MM.1S (cell line): ENCODE data around the gene KIRREL3.

Source experiments
- DNase-seq: peaks from one replicate; pipeline ENCODE4 v3.0.0-alpha.2; 2015
- H2AFZ ChIP-seq: fragments of 300-600 bp; sonication (generic); 2 replicates; pipeline ENCODE4 v1.6.0; 2016; ENCODE audit warnings: antibody characterized with exemption, low read length
- H3F3A ChIP-seq: fragments of 300-600 bp; sonication (generic); 2 replicates; pipeline ENCODE4 v1.6.1; 2016; ENCODE audit warnings: mild to moderate bottlenecking, antibody characterized with exemption, low read length, moderate library complexity, mixed read lengths; ENCODE audit not compliant: insufficient read depth
- H3K27ac ChIP-seq: fragments of 300-600 bp; sonication (generic); 2 replicates; pipeline ENCODE4 v1.5.1; 2016; ENCODE audit warnings: mild to moderate bottlenecking, low read length
- H3K27me3 ChIP-seq: fragments of 300-600 bp; sonication (generic); replicated peaks from 2 replicates; pipeline ENCODE4 v1.6.0; 2016; ENCODE audit warnings: low read length; ENCODE audit not compliant: insufficient read depth
- H3K36me3 ChIP-seq: fragments of 300-600 bp; sonication (generic); replicated peaks from 2 replicates; pipeline ENCODE4 v1.6.1; 2016; ENCODE audit warnings: mild to moderate bottlenecking, low read length, mixed read lengths; ENCODE audit not compliant: insufficient read depth
- H3K4me1 ChIP-seq: fragments of 300-600 bp; sonication (generic); 2 replicates; pipeline ENCODE4 v1.6.1; 2016; ENCODE audit warnings: low read length, mixed read lengths
- H3K4me2 ChIP-seq: fragments of 300-600 bp; sonication (generic); 2 replicates; pipeline ENCODE4 v1.6.0; 2016; ENCODE audit warnings: low read depth, low read length
- H3K4me3 ChIP-seq: fragments of 300-600 bp; sonication (generic); 2 replicates; pipeline ENCODE4 v1.5.1; 2016; ENCODE audit warnings: low read length, mixed read lengths
- H3K79me2 ChIP-seq: fragments of 300-600 bp; sonication (generic); 2 replicates; pipeline ENCODE4 v1.6.1; 2016; ENCODE audit warnings: mixed run types, low read length, mixed read lengths
- H3K9ac ChIP-seq: fragments of 300-600 bp; sonication (generic); 2 replicates; pipeline ENCODE4 v1.6.1; 2016; ENCODE audit warnings: low read length, mixed read lengths
- H3K9me2 ChIP-seq: fragments of 300-600 bp; sonication (generic); replicated peaks from 2 replicates; pipeline ENCODE4 v1.6.1; 2016; ENCODE audit warnings: mild to moderate bottlenecking, low read length, mixed read lengths; ENCODE audit not compliant: insufficient read depth
- H3K9me3 ChIP-seq: fragments of 300-600 bp; sonication (generic); replicated peaks from 2 replicates; pipeline ENCODE4 v1.6.1; 2016; ENCODE audit warnings: mild to moderate bottlenecking, low read length, mixed read lengths; ENCODE audit not compliant: insufficient read depth
- H4K20me1 ChIP-seq: fragments of 300-600 bp; sonication (generic); 2 replicates; pipeline ENCODE4 v1.6.1; 2016; ENCODE audit warnings: mild to moderate bottlenecking, low read length, moderate library complexity, mixed read lengths; ENCODE audit not compliant: insufficient read depth
- CTCF ChIP-seq: fragments of 300-600 bp; sonication (generic); IDR thresholded peaks from 2 replicates; pipeline ENCODE4 v1.5.1; 2016; ENCODE audit warnings: antibody characterized with exemption, low read length, mixed read lengths
- EZH2 ChIP-seq: fragments of 300-600 bp; sonication (generic); optimal IDR thresholded peaks from 2 replicates; pipeline ENCODE3; 2017; ENCODE audit warnings: low read depth, mild to moderate bottlenecking, antibody characterized with exemption, low read length, mixed read lengths
- EZH2phosphoT487 ChIP-seq: fragments of 300-600 bp; sonication (generic); IDR thresholded peaks from 2 replicates; pipeline ENCODE4 v1.6.1; 2018; ENCODE audit warnings: antibody characterized with exemption, low read length

Gene KIRREL3

GRCh38 chr11:126808296-126808695, 192.3 kb downstream of the KIRREL3 start:
- no peaks in the 10 kb centered on the region for H3K4me1 ChIP-seq
- no peak for DNase-seq

DNA sequence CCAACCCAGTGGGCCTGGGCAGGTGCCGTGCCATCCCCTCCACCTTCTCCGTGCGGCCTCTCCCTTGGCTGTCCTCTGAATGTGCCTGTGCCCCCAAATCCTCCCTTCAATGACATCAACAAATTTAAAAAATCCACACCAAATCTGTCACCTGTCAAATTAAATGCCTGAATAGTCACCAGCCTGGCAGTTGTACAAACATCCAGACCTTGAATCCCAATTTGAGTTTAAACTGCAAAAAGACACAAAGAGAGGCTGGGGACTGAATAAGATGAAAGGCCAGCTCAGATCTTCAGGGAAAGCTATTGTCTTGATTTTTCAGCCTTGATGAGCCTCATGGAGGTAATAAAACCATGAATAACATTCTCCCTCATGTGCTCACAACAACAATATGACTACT, 194.7 kb downstream of the KIRREL3 start:
- Histone ChIP-seq H3F3A (no peaks in the 10 kb centered on the region), H3K4me3 (no peak overlapping the region), H3K4me2 (no peak overlapping the region), H4K20me1 (no peaks in the 10 kb centered on the region), H2AFZ (no peak overlapping the region), H3K9ac (no peak overlapping the region), H3K36me3 (no peaks in the 10 kb centered on the region), H3K4me1 (no peaks in the 10 kb centered on the region), H3K27me3 (no peaks in the 10 kb centered on the region), H3K79me2 (no peaks in the 10 kb centered on the region), H3K9me3 (no peaks in the 10 kb centered on the region), H3K27ac (no peak overlapping the region), H3K9me2 (no peaks in the 10 kb centered on the region)
- DNase-seq, result no peak
- TF ChIP-seq CTCF (no peak), EZH2phosphoT487 (no peak), EZH2 (no peak)

More at GRCh38 chr11:126808296-126808695, 192.3 kb downstream of the KIRREL3 start:
- Histone ChIP-seq H3K4me2 (no peak overlapping the region), H3F3A (no peaks in the 10 kb centered on the region), H3K9ac (no peak overlapping the region), H2AFZ (no peak overlapping the region), H3K27me3 (no peaks in the 10 kb centered on the region), H3K9me3 (no peaks in the 10 kb centered on the region), H4K20me1 (no peaks in the 10 kb centered on the region), H3K79me2 (no peaks in the 10 kb centered on the region), H3K27ac (no peak overlapping the region), H3K36me3 (no peaks in the 10 kb centered on the region), H3K4me3 (no peak overlapping the region), H3K9me2 (no peaks in the 10 kb centered on the region)
- TF ChIP-seq EZH2 (no peak), EZH2phosphoT487 (no peak), CTCF (no peak)

DNA sequence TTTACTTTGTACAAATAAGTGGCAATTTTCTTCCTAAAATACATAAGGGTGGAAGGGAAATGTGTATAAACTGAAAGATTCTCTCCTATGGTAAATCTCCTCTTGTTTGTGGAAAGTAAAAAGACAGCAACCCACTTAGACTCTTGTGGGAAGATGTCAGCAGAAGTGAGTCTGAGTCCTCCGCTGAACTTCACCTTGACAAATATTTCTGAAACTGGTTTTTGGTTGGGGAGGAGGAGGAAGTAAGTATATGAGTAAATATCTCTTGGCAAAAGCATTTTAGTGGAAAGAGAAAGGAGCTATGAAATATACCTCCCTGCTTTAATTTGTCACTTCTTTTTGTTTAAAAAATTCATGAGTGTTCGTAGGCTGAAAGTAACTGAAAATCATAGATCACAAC, 196.2 kb downstream of the KIRREL3 start:
- H3K4me3 ChIP-seq, result no peak overlapping the region
- no peaks in the 10 kb centered on the region for H3K36me3 ChIP-seq
- no peak overlapping the region for H3K27ac ChIP-seq
- H3K9ac ChIP-seq, result no peak overlapping the region
- no peak overlapping the region for H2AFZ ChIP-seq
- no peaks in the 10 kb centered on the region for H3K9me2 ChIP-seq
- H3F3A ChIP-seq, result no peaks in the 10 kb centered on the region
- H3K79me2 ChIP-seq, result no peaks in the 10 kb centered on the region
- no peaks in the 10 kb centered on the region for H3K4me1 ChIP-seq
- H3K27me3 ChIP-seq, result no peaks in the 10 kb centered on the region
- H4K20me1 ChIP-seq, result no peaks in the 10 kb centered on the region
- no peaks in the 10 kb centered on the region for H3K9me3 ChIP-seq
- no peak overlapping the region for H3K4me2 ChIP-seq
- no peak for DNase-seq
- TF ChIP-seq EZH2phosphoT487, result no peak
- no peak for TF ChIP-seq CTCF
- TF ChIP-seq EZH2, result no peak
